K562 (cell line): ENCODE data around the gene GDF15. TPM values are rescaled to one million over a fixed set of nuclear protein-coding genes. Genes with fewer than 3 reads are reported as not detected.

Source experiments
- BRD4 ChIP-seq: fragments of 200-600 bp; sonication (generic); IDR thresholded peaks from 2 replicates; pipeline ENCODE4 v1.6.1; 2017; ENCODE audit warnings: inconsistent platforms
- E2F1 ChIP-seq: sonication (generic); formaldehyde crosslinking; IDR thresholded peaks from 2 replicates; pipeline ENCODE4 v1.8.1; 2023; ENCODE audit warnings: mild to moderate bottlenecking, missing genetic modification reagents, moderate library complexity
- ELF2 ChIP-seq: fragments of 250-450 bp; sonication (Bioruptor Pico); IDR thresholded peaks from 2 replicates; pipeline ENCODE4 v1.5.0; 2021; ENCODE audit warnings: mild to moderate bottlenecking
- ELF4 ChIP-seq: fragments of 450-650 bp; formaldehyde crosslinking; IDR thresholded peaks from 2 replicates; pipeline ENCODE4 v1.4.0; 2022; ENCODE audit warnings: missing genetic modification characterization
- ELK1 ChIP-seq: sonication (generic); formaldehyde crosslinking; IDR thresholded peaks from 2 replicates; pipeline ENCODE4 v1.8.1; 2022; ENCODE audit warnings: missing genetic modification reagents
- ESRRA ChIP-seq: fragments of 450-650 bp; IDR thresholded peaks from 2 replicates; pipeline ENCODE4 v1.6.1; 2014; ENCODE audit warnings: low read depth, mild to moderate bottlenecking, moderate library complexity, borderline replicate concordance
- GATA2 ChIP-seq: sonication (generic); formaldehyde crosslinking; IDR thresholded peaks from 2 replicates; pipeline ENCODE4 v1.4.0; 2020; ENCODE audit warnings: mild to moderate bottlenecking, missing genetic modification reagents
- GATAD2A ChIP-seq: fragments of 450-650 bp; IDR thresholded peaks from 2 replicates; pipeline ENCODE4 v1.6.1; 2017
- HBP1 ChIP-seq: fragments of 450-650 bp; formaldehyde crosslinking; IDR thresholded peaks from 2 replicates; pipeline ENCODE4 v1.4.0; 2022; ENCODE audit warnings: missing genetic modification characterization
- HNRNPH1 ChIP-seq: fragments of 200-400 bp; formaldehyde crosslinking; optimal IDR thresholded peaks from 2 replicates; pipeline ENCODE3; 2017; ENCODE audit warnings: low read depth, mild to moderate bottlenecking, low read length, moderate library complexity
- HOXB6 ChIP-seq: fragments of 250-450 bp; sonication (Bioruptor Pico); IDR thresholded peaks from 2 replicates; pipeline ENCODE4 v1.5.1; 2022; ENCODE audit warnings: mild to moderate bottlenecking, borderline replicate concordance
- NFXL1 ChIP-seq: fragments of 450-650 bp; formaldehyde crosslinking; IDR thresholded peaks from 2 replicates; pipeline ENCODE4 v1.4.0; 2021; ENCODE audit warnings: mild to moderate bottlenecking
- PBX2 ChIP-seq, 2 experiments: IDR thresholded peaks in 1 of 2; conservative IDR thresholded peaks in 1 of 2; 2 replicates each; pipeline ENCODE4 v1.6.1; 2016; ENCODE audit warnings: low read depth in 2 of 2, mild to moderate bottlenecking in 1 of 2, missing compliant biosample characterization in 1 of 2, missing genetic modification characterization in 1 of 2, moderate library complexity in 1 of 2
- POLR2A ChIP-seq: fragments of 450-650 bp; conservative IDR thresholded peaks from 2 replicates; pipeline ENCODE4 v1.6.1; 2016
- POLR2H ChIP-seq: IDR thresholded peaks from 2 replicates; pipeline ENCODE4 v1.6.1; 2016; ENCODE audit warnings: missing genetic modification characterization, low read depth, mild to moderate bottlenecking, control low read depth, missing compliant biosample characterization, moderate library complexity
- SMAD4 ChIP-seq: fragments of 250-450 bp; sonication (Bioruptor Pico); conservative IDR thresholded peaks from 2 replicates; pipeline ENCODE4 v1.8.0; 2021; ENCODE audit warnings: inconsistent platforms, mild to moderate bottlenecking, moderate library complexity
- ZBTB17 ChIP-seq: fragments of 450-650 bp; formaldehyde crosslinking; IDR thresholded peaks from 2 replicates; pipeline ENCODE4 v1.4.0; 2020; ENCODE audit warnings: mild to moderate bottlenecking
- ZNF395 ChIP-seq: fragments of 200-800 bp; sonication (Bioruptor generic); IDR thresholded peaks from 2 replicates; pipeline ENCODE4 v1.6.1; 2017; ENCODE audit warnings: missing genetic modification characterization, missing compliant biosample characterization
- ZNF644 ChIP-seq: fragments of 200-800 bp; sonication (Bioruptor generic); IDR thresholded peaks from 2 replicates; pipeline ENCODE4 v1.6.1; 2016; ENCODE audit warnings: low read depth, missing genetic modification characterization, missing compliant biosample characterization
- ZNF75A ChIP-seq: fragments of 450-650 bp; formaldehyde crosslinking; IDR thresholded peaks from 2 replicates; pipeline ENCODE4 v1.4.0; 2020; ENCODE audit warnings: mild to moderate bottlenecking
- polyA plus RNA-seq, 8 experiments: library from polyadenylated mRNA; depleted of rRNA in 4 of 8; stranded (reverse) in 5 of 8; unstranded in 3 of 8; fragments of >200 nt; fragmentation: Nextera tagmentation in 2 of 8; fragmentation: Illumina TruSeq in 1 of 8; extraction: Ambion mirVana in 2 of 8; extraction: Trizol in 1 of 8; gene quantifications; 2 replicates each; pipeline versions ENCODE4 v1.2.1 to v1.2.3, GENCODE V29; 2011 to 2014; ENCODE audit warnings: inconsistent platforms in 1 of 8, missing spikeins in 1 of 8
- total RNA-seq, 7 experiments: library from RNA; depleted of rRNA in 6 of 7; stranded (reverse); fragments of >200 nt in 6 of 7; fragmentation: Illumina TruSeq in 2 of 7; extraction: Trizol in 2 of 7; gene quantifications; 2 replicates each; pipeline versions ENCODE4 v1.2.1 to v1.2.3, GENCODE V29; 2011 to 2021; ENCODE audit warnings: low replicate concordance in 1 of 7

GDF15 gene
- total and polyA plus RNA-seq, 9 of the 15 experiments (the other 6 are each of a cell fraction or from before 2014, with no cell fraction given): 2.3 to 82.4 (median 12.5) TPM

GRCh38 chr19:18364826-18365528 is 21.0 kb upstream of the GDF15 start (continued):
- TF ChIP-seq ELF2 (CRISPR knock-in tag): 0 out of 2 replicates have a peak, but pooled peaks have one; percentile 28
- peak; percentile 88 for TF ChIP-seq ELF4 (CRISPR knock-in tag)
- no peak for TF ChIP-seq PBX2 (CRISPR knock-in tag; IDR thresholded peaks at IDR 0.05; ENCODE audit: low read depth)
- peak; percentile 35 for TF ChIP-seq PBX2 (tag; conservative IDR thresholded peaks at IDR 0.05; ENCODE audit: low read depth)
- no peak for TF ChIP-seq HNRNPH1
- no peak for TF ChIP-seq ELK1 (CRISPR knock-in tag)
- peak; percentile 87 for TF ChIP-seq SMAD4 (CRISPR knock-in tag)
- TF ChIP-seq BRD4: no peak; the same call in 1 of the 2 replicates
- TF ChIP-seq ZNF75A (CRISPR knock-in tag): no peak
- TF ChIP-seq ZNF395 (CRISPR knock-in tag): peak; percentile 82; the same call in 1 of the 2 replicates
- peak; percentile 88 for TF ChIP-seq POLR2H
- TF ChIP-seq POLR2A: peak; percentile 55
- peak; percentile 66; the same call in 1 of the 2 replicates for TF ChIP-seq ZNF644 (tag)
- peak; percentile 73 for TF ChIP-seq ZBTB17 (CRISPR knock-in tag)
- peak; percentile 55; the same call in 1 of the 2 replicates for TF ChIP-seq NFXL1 (CRISPR knock-in tag)
- peak; percentile 62; the same call in 1 of the 2 replicates for TF ChIP-seq GATAD2A
- no peak for TF ChIP-seq E2F1 (CRISPR knock-in tag)
- peak; percentile 94 for TF ChIP-seq ESRRA
- TF ChIP-seq HBP1 (CRISPR knock-in tag): peak; percentile 97
- TF ChIP-seq HOXB6 (CRISPR knock-in tag): no peak
- peak; percentile 81 for TF ChIP-seq GATA2 (CRISPR knock-in tag)
